HL-60 (cell line): ENCODE data around the gene KPNA5.

Source experiments
- DNase-seq, 2 experiments: peaks; one replicate each; pipeline ENCODE4 v3.0.0-alpha.2; 2010 to 2020; ENCODE audit warnings: low read depth in 1 of 2, low spot score in 1 of 2
- H3K27ac ChIP-seq: fragments of 250-450 bp; sonication (Bioruptor Pico); replicated peaks from 2 replicates; pipeline ENCODE4 v1.5.1; 2020; ENCODE audit warnings: mild to moderate bottlenecking, moderate library complexity
- H3K27me3 ChIP-seq: fragments of 250-450 bp; sonication (Bioruptor Pico); 2 replicates; pipeline ENCODE4 v1.5.1; 2021; ENCODE audit warnings: mild to moderate bottlenecking, moderate library complexity; ENCODE audit not compliant: insufficient read depth, poor library complexity, severe bottlenecking
- H3K4me3 ChIP-seq: replicated peaks from 2 replicates; pipeline ENCODE4 v1.5.1; 2011; ENCODE audit warnings: mild to moderate bottlenecking, control low read depth, low read length; ENCODE audit not compliant: insufficient read depth
- CTCF ChIP-seq: IDR thresholded peaks from one replicate; pipeline ENCODE4 v1.5.1; 2011; ENCODE audit warnings: low read length, control low read depth, inconsistent platforms; ENCODE audit not compliant: insufficient read depth
- GABPA ChIP-seq: IDR thresholded peaks from 2 replicates; pipeline ENCODE4 v1.6.1; 2012; ENCODE audit warnings: low read depth
- POLR2AphosphoS5 ChIP-seq: IDR thresholded peaks from 2 replicates; pipeline ENCODE4 v1.6.1; 2012; ENCODE audit warnings: low read depth
- REST ChIP-seq: IDR thresholded peaks from 2 replicates; pipeline ENCODE4 v1.6.1; 2012; ENCODE audit warnings: low read depth; ENCODE audit not compliant: insufficient replicate concordance
- SPI1 ChIP-seq: IDR thresholded peaks from 2 replicates; pipeline ENCODE4 v1.6.1; 2012; ENCODE audit warnings: low read depth, mild to moderate bottlenecking, borderline replicate concordance

KPNA5 gene

GRCh38 chr6:116762235-116762634, 81.2 kb downstream of the KPNA5 start:
- H3K27me3 ChIP-seq, result peaks cover 43% of the 10 kb centered on the region
- no peak overlapping the region for H3K27ac ChIP-seq
- no peak for TF ChIP-seq SPI1
- TF ChIP-seq POLR2AphosphoS5, result no peak
- no peak overlapping the region for H3K4me3 ChIP-seq
- DNase-seq, result no peak

GRCh38 chr6:116763048-116763447, 82.0 kb downstream of the KPNA5 start:
- TF ChIP-seq CTCF (no peak), POLR2AphosphoS5 (no peak), SPI1 (no peak), GABPA (no peak), REST (no peak)
- no peak overlapping the region for H3K27ac ChIP-seq

GRCh38 chr6:116763906-116764628, 83.1 kb downstream of the KPNA5 start:
- no peak for TF ChIP-seq REST
- no peak for TF ChIP-seq POLR2AphosphoS5
- no peak for TF ChIP-seq GABPA
- no peak for TF ChIP-seq SPI1
- TF ChIP-seq CTCF, result no peak
- Histone ChIP-seq H3K27ac (no peak overlapping the region), H3K27me3 (peaks cover 45% of the 10 kb centered on the region), H3K4me3 (no peak overlapping the region)
- DNase-seq, result no peak

More at GRCh38 chr6:116763048-116763447, 82.0 kb downstream of the KPNA5 start:
- Histone ChIP-seq H3K27me3 (peaks cover 45% of the 10 kb centered on the region), H3K4me3 (no peak overlapping the region)
- no peak for DNase-seq

- Histone ChIP-seq H3K27ac (no peak overlapping the region), H3K4me3 (no peak overlapping the region), H3K27me3 (peaks cover 45% of the 10 kb centered on the region)
- DNase-seq, result no peak
- TF ChIP-seq GABPA, result no peak
- no peak for TF ChIP-seq SPI1
- no peak for TF ChIP-seq REST
- TF ChIP-seq POLR2AphosphoS5, result no peak
- no peak for TF ChIP-seq CTCF
Measured at GRCh38 chr6:116764629-116764960, 83.6 kb downstream of the KPNA5 start.
